Body of pancreas (tissue), 4 donors: ENCODE data around the gene GCSH. TPM values are rescaled to one million over a fixed set of nuclear protein-coding genes. Genes with fewer than 3 reads are reported as not detected.

ENCODE experiments used
- ATAC-seq: fragments of 150-250 bp; one replicate; pipeline ENCODE4 v1.9.1; 2016
- DNase-seq, 4 donors: peaks; one replicate each; pipeline ENCODE4 v3.0.0-alpha.2; 2019
- H3K27ac ChIP-seq, 4 donors: fragments of 200-600 bp; sonication (generic); 1 replicate in 3 of 4; 2 replicates in 1 of 4; pipeline versions ENCODE4 v1.5.1 to v1.6.1; 2016 to 2019; ENCODE audit warnings: mild to moderate bottlenecking in 1 of 4, mixed read lengths in 1 of 4, moderate library complexity in 1 of 4
- H3K27me3 ChIP-seq, 2 donors: fragments of 200-600 bp; sonication (generic); one replicate each; pipeline ENCODE4 v1.6.0; 2016; ENCODE audit warnings: mild to moderate bottlenecking in 1 of 2
- H3K36me3 ChIP-seq, 2 donors: fragments of 200-600 bp; sonication (generic); replicated peaks in 1 of 2; 2 replicates each; pipeline ENCODE4 v1.5.1; 2016; ENCODE audit warnings: low read depth in 2 of 2; ENCODE audit not compliant: insufficient read depth in 1 of 2
- H3K4me1 ChIP-seq: fragments of 200-600 bp; sonication (generic); one replicate; pipeline ENCODE4 v1.6.0; 2016
- H3K4me3 ChIP-seq, 2 donors: fragments of 200-600 bp; sonication (generic); 1 replicate in 1 of 2; 2 replicates in 1 of 2; pipeline ENCODE4 v1.5.1; 2016 to 2019
- H3K9me3 ChIP-seq, 3 donors: fragments of 200-600 bp; sonication (generic); 1 replicate in 2 of 3; 2 replicates in 1 of 3; pipeline ENCODE4 v1.5.1; 2016
- POLR2A ChIP-seq, 3 donors: fragments of 450-650 bp; IDR thresholded peaks; one replicate each; pipeline ENCODE4 v1.6.1; 2016; ENCODE audit warnings: antibody characterized with exemption in 3 of 3, mild to moderate bottlenecking in 2 of 3
- WGBS, 2 donors: methylation state at CpG; one replicate each; pipeline ENCODE4 v1.1.5; 2017; 5-methylcytosine and 5-hydroxymethylcytosine counted together
- intact Hi-C: fragments of 100-400 bp; cut with DNase I; formaldehyde crosslinking; loops from one replicate; pipeline ENCODE4 v1.15.1; 2023
- total RNA-seq, 2 donors: library from RNA; depleted of rRNA; stranded (reverse); fragments of >200 nt; gene quantifications; one replicate each; pipeline ENCODE4 v1.1.0, GENCODE V29; 2016
- TF ChIP-seq, protein P1 (sequence below), 7 experiments: fragments of 450-650 bp in 4 of 7; fragments of 200-600 bp in 3 of 7; sonication (generic) in 3 of 7; IDR thresholded peaks; one replicate each; pipeline ENCODE4 v1.5.1; 2016 to 2019; ENCODE audit warnings: antibody characterized with exemption in 7 of 7

Gene GCSH
- total RNA-seq, 2 donors from 2014 or later, result 7.3 to 17.8 TPM

DNA sequence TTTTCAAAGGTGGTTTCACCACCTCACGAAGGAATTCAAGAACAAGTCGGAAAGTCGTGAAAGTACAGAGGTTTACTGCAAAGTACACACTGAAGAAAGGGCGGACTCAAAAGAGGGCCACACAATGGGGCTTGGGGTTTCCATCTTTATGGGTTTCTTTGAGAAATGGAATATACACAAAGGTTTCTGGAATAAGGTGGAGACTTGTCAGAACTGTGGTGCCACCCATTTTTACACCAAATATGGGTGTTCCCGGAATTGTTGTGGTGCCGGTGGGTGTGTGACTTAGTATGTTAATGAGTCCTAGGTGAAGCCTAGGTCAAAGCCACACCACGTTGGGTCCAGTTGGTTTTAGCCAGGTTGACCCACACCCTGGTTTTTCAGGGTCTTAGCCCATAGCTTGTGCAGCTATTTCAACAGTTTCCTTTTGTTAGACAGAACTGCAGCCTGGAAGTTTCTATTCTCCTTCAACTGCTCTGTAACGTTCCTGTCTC, 567 bp upstream of the GCSH start:
- Histone ChIP-seq H3K9me3 (no peaks in the 10 kb centered on the region), H3K4me1 (peaks cover 14% of the 10 kb centered on the region), H3K36me3 (no peaks in the 10 kb centered on the region), H3K4me3 (no peak overlapping the region), H3K27ac (peak overlapping the region in 3 of 4 donors; percentile 9 to 85 (median 59)), H3K27me3 (no peaks in the 10 kb centered on the region)
- intact Hi-C loops, result no loop called here
- WGBS, 2 donors, result 47 to 51% methylated on average over 8 of the region's 8 CpGs
- ATAC-seq, result no peak
- TF ChIP-seq, protein P1, sequence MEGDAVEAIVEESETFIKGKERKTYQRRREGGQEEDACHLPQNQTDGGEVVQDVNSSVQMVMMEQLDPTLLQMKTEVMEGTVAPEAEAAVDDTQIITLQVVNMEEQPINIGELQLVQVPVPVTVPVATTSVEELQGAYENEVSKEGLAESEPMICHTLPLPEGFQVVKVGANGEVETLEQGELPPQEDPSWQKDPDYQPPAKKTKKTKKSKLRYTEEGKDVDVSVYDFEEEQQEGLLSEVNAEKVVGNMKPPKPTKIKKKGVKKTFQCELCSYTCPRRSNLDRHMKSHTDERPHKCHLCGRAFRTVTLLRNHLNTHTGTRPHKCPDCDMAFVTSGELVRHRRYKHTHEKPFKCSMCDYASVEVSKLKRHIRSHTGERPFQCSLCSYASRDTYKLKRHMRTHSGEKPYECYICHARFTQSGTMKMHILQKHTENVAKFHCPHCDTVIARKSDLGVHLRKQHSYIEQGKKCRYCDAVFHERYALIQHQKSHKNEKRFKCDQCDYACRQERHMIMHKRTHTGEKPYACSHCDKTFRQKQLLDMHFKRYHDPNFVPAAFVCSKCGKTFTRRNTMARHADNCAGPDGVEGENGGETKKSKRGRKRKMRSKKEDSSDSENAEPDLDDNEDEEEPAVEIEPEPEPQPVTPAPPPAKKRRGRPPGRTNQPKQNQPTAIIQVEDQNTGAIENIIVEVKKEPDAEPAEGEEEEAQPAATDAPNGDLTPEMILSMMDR (IDR thresholded peaks at IDR 0.05), result no peak
- TF ChIP-seq POLR2A (IDR thresholded peaks at IDR 0.05), result peak in 1 of 3 donors; percentile 17
- DNase-seq, result peak in 1 of 4 donors; percentile 22

DNA sequence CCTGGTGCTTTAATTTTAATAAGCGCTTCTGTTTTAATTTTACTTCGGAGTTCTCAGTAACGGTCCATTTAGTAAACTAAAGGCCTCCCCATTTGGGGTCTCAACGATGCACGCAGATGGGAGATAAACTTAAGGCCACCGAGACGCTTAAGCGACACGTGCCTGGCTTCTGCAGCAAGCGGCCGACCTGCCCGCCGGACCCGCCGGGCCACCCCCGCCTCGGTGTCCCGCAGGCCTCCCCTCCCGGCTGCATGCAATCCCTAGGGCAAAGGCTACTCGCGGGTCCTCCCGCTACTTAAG, 592 bp downstream of the GCSH start:
- WGBS, 2 donors, result 0% methylated on average over 10 to 22 of the region's 22 CpGs
- Histone ChIP-seq H3K4me1 (peaks cover 14% of the 10 kb centered on the region), H3K9me3 (no peaks in the 10 kb centered on the region), H3K27me3 (no peaks in the 10 kb centered on the region), H3K36me3 (no peaks in the 10 kb centered on the region), H3K27ac (peak overlapping the region; percentile 57 to 88 (median 74)), H3K4me3 (peak overlapping the region; percentile 42 to 82)
- intact Hi-C loops, result no loop called here
- DNase-seq, result no peak
- no peak for TF ChIP-seq POLR2A (IDR thresholded peaks at IDR 0.05)
- TF ChIP-seq, protein P1 (IDR thresholded peaks at IDR 0.05), result no peak
- no peak for ATAC-seq

DNA sequence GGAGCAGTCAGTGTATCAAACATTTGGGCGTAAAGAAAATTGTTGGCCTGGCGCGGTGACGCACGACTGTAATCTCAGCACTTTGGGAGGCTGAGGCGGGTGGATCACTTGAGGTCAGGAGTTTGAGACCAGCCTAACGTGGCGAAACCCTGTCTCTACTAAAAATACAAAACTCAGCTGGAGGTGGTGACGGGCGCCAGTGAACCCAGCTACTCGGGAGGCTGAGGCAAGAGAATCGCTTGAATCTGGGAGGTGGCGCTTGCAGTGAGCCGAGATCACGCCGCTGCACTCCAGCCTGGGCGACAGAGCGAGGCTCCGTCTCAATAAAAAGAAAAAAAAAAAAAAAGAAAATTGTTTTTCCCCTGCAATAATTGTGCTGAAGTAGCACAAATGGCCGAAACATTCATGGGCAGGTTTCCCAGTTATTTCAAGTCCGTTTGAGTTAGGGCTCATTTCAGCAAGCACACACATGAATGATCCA, 1.4 kb downstream of the GCSH start:
- ATAC-seq, result no peak
- intact Hi-C loops, result no loop called here
- H3K4me1 ChIP-seq, result peaks cover 14% of the 10 kb centered on the region

DNA sequence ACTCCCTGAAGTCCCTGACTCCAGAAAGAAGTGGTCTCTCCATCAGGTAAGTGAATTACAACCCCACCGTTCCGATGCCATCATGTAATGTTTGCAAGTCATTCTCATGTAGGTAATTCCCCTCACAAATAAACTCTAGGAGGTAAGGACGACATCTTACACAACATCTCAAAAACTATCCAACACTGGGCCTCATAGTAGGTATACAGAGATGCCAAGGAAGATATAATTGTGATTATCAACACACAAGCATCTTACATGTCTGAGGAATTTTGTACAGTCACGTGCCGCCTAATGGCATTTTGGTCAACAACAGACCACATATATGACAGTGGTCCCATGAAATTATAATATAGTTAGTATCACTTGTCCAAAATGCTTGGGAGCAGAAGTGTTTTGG, 7.4 kb downstream of the GCSH start:
- Histone ChIP-seq H3K36me3 (no peaks in the 10 kb centered on the region), H3K27ac (no peak overlapping the region), H3K27me3 (no peaks in the 10 kb centered on the region), H3K4me3 (no peak overlapping the region), H3K9me3 (no peaks in the 10 kb centered on the region), H3K4me1 (no peaks in the 10 kb centered on the region)
- ATAC-seq (no peak), DNase-seq (no peak)
- TF ChIP-seq POLR2A (IDR thresholded peaks at IDR 0.05), result no peak
- TF ChIP-seq, protein P1 (IDR thresholded peaks at IDR 0.05), result no peak
- 93 to 96% methylated on average over 5 of the region's 5 CpGs for WGBS, 2 donors
- intact Hi-C loops, result no loop called here

More for the DNA sequence above, 1.4 kb downstream of the GCSH start:
- Histone ChIP-seq H3K27ac (no peak overlapping the region), H3K27me3 (no peaks in the 10 kb centered on the region), H3K9me3 (no peaks in the 10 kb centered on the region), H3K36me3 (no peaks in the 10 kb centered on the region), H3K4me3 (no peak overlapping the region)
- TF ChIP-seq POLR2A (IDR thresholded peaks at IDR 0.05), result no peak
- TF ChIP-seq, protein P1 (IDR thresholded peaks at IDR 0.05), result no peak
- no peak for DNase-seq
- 77 to 82% methylated on average over 21 of the region's 21 CpGs for WGBS, 2 donors

DNA sequence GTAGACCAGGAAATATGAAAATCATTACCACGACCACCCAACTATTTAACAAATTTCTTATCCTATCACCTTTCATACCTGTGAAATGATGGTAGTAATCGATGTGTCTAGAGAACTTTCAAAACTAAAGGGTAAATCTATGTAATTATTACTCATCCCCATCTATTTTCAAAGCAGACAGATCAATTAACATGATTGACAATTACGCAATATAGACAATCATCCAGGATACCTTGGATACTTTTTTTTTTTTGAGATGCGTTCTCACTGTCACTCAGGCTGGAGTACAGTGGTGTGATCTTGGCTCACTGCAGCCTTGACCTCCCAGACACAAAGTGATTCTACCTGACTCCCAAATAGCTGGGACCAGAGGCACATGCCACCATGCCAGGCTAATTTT, 15.2 kb downstream of the GCSH start:
- WGBS, 2 donors, result 92 to 93% methylated on average over 4 of the region's 4 CpGs
- Histone ChIP-seq H3K4me3 (no peak overlapping the region), H3K36me3 (no peaks in the 10 kb centered on the region), H3K4me1 (peaks cover 5% of the 10 kb centered on the region), H3K9me3 (no peaks in the 10 kb centered on the region), H3K27me3 (no peaks in the 10 kb centered on the region), H3K27ac (no peak overlapping the region)
- no peak for ATAC-seq
- intact Hi-C loops, result no loop called here
- TF ChIP-seq, protein P1 (IDR thresholded peaks at IDR 0.05), result no peak
- no peak for TF ChIP-seq POLR2A (IDR thresholded peaks at IDR 0.05)
- no peak for DNase-seq
